Activated naive CD4-positive, alpha-beta T cell treated with anti-CD3 and anti-CD28 coated beads for 36 hours (primary cell): ENCODE measurements around the gene DDX1. TPM values are rescaled to one million over a fixed set of nuclear protein-coding genes. Genes with fewer than 3 reads are reported as not detected.
"Not testable (repeated sequence)": the region's sequence is repeated elsewhere in the genome, so short reads cannot be mapped to it uniquely, and the experiment has no call there.

Source experiments
- CTCF ChIA-PET: fragments of 350-600 bp; sonication (Branson Sonifier 250); formaldehyde crosslinking; loops from one replicate; lab custom pipeline; 2021; ENCODE audit warnings: antibody characterized with exemption; lab: Charles Lee
- DNase-seq: peaks from one replicate; pipeline ENCODE4 v3.0.0-alpha.2; 2020
- H3K27ac Mint-ChIP-seq: one replicate; pipeline ENCODE4 v1.8.0; 2021; ENCODE audit warnings: mild to moderate bottlenecking, mixed read lengths
- H3K27me3 Mint-ChIP-seq: one replicate; pipeline ENCODE4 v1.8.0; 2021; ENCODE audit warnings: low read depth, mixed read lengths
- H3K36me3 Mint-ChIP-seq: one replicate; pipeline ENCODE4 v1.8.0; 2021; ENCODE audit warnings: low read depth, mixed read lengths
- H3K4me1 Mint-ChIP-seq: one replicate; pipeline ENCODE4 v1.8.0; 2021; ENCODE audit warnings: low read depth, mixed read lengths
- H3K4me3 Mint-ChIP-seq: one replicate; pipeline ENCODE4 v1.8.0; 2021; ENCODE audit warnings: mild to moderate bottlenecking, moderate library complexity, mixed read lengths
- H3K9me3 Mint-ChIP-seq: one replicate; pipeline ENCODE4 v1.8.0; 2021; ENCODE audit warnings: mixed read lengths
- intact Hi-C: fragments of 100-400 bp; cut with micrococcal nuclease; formaldehyde crosslinking; loops from one replicate; pipeline ENCODE4 v1.15.1; 2023
- total RNA-seq, 2 experiments: library from RNA; stranded (reverse); gene quantifications; one replicate each; pipeline ENCODE4 v1.2.3, GENCODE V29; 2021

Gene DDX1
- total RNA-seq, 2 experiments from 2014 or later: 61.7 to 64.1 TPM

DNA sequence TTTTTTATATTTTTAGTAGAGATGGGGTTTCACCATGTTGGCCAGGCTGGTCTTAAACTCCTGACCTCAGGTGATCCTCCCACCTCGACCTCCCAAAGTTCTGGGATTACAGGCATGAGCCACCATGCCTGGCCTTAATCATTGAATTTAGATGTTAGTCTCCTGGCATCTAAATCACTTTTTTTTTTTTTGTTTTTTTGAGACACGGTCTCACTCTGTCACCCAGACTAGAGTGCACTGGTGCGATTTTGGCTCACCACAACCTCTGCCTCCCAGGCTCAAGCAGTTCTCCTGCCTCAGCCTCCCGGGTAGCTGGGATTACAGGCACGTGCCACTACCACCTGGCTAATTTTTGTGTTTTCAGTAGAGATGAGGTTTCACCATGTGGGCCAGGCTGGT lies 29.8 kb downstream of the DDX1 start:
- H3K36me3 Mint-ChIP-seq: peaks cover 38% of the 10 kb centered on the region
- intact Hi-C loops, H3K27ac Mint-ChIP-seq, DNase-seq, H3K27me3 Mint-ChIP-seq, H3K4me3 Mint-ChIP-seq, H3K9me3 Mint-ChIP-seq, CTCF ChIA-PET, H3K4me1 Mint-ChIP-seq: not testable (repeated sequence)

DNA sequence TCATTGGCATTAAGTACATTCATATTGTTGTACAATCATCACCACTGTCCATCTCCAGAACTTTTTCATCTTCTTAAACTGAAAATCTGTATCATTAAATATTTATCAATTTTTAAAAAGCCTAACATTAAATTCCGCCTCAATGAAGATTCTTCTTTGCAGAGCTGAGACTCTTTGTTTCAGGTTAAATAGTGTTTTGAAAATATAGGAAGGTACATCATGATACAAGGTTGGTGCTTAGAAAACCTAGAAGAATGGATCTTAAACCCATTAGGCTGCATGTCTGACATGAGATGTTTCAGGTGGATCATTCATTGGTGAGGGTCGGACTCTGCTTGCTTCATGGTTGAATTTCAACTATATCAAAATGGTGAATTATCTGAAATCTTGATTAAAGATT lies 30.5 kb downstream of the DDX1 start:
- intact Hi-C loops: loop anchor here (2.0 kb wide), 1 partner anchor 25 kb away; no protein-coding TSS in a partner anchor
- no peak overlapping the region for H3K27ac Mint-ChIP-seq
- H3K36me3 Mint-ChIP-seq: peaks cover 43% of the 10 kb centered on the region
- H3K4me3 Mint-ChIP-seq: no peak overlapping the region
- no peak for DNase-seq
- H3K4me1 Mint-ChIP-seq: peaks cover 5% of the 10 kb centered on the region
- H3K9me3 Mint-ChIP-seq: peaks cover 4% of the 10 kb centered on the region
- no peaks in the 10 kb centered on the region for H3K27me3 Mint-ChIP-seq
- CTCF ChIA-PET: no interaction called here

DNA sequence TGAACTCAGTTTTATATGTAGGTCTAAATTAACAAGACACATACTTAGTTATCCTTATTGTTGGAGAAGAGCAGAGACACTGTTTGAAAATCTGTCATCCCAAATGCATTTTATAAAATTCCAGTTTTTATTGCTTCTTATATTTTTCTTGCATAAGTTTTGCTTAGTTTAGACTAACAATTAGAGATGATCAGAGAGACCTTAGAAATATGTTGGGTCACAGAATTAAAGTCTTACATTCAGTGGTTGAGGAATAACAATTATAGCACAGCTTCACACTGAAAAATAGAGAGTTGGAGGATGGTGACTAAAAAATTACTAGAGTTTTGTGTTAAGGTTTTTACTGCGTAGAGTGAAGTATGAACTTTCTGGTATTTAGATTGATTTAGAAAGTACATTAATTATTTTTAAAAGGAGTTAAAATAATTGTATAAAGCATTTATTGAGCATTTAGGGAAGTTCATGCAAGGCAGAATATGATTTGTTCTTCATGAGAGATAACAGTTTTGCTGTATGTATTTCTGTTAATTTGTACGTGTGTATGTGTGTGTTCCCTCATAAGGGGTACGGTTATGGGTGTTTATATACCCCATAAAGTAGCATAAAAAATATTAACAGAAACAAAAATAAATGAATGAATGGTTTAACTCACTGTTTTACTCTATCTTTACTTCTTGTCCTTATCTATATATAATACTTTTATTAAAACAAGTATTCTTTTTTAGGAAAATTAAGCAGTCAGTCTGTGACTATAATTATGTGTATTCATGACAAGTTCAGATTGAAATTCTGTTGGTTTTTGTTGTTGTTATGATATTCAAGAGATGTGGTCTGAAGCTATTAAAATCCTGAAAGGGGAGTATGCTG lies 31.2 kb downstream of the DDX1 start:
- Mint-ChIP-seq H3K36me3 (peaks cover 43% of the 10 kb centered on the region), H3K4me1 (peaks cover 5% of the 10 kb centered on the region), H3K9me3 (peaks cover 4% of the 10 kb centered on the region), H3K4me3 (no peak overlapping the region), H3K27ac (no peak overlapping the region), H3K27me3 (no peaks in the 10 kb centered on the region)
- intact Hi-C loops: loop anchor here (2.0 kb wide), 1 partner anchor 26 kb away; no protein-coding TSS in a partner anchor
- DNase-seq: no peak
- CTCF ChIA-PET: no interaction called here

DNA sequence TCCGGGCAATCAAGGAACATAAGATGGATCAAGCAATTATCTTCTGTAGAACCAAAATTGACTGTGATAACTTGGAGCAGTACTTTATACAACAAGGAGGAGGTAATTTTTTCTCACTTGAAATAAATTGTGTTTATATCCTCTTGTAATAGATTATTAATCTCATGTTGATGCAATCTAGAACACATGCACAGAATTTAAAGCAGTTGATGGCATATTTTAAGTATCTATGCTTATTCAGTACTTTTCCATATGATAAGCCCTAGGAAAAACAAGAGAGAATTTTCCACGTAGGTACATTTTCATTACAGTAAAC lies 31.8 kb downstream of the DDX1 start:
- no peak for DNase-seq
- no peak overlapping the region for H3K4me3 Mint-ChIP-seq
- intact Hi-C loops: loop anchor here (2.0 kb wide), 1 partner anchor 27 kb away; no protein-coding TSS in a partner anchor
- no peaks in the 10 kb centered on the region for H3K27me3 Mint-ChIP-seq
- peaks cover 5% of the 10 kb centered on the region for H3K4me1 Mint-ChIP-seq
- CTCF ChIA-PET: no interaction called here
- H3K27ac Mint-ChIP-seq: no peak overlapping the region
- H3K36me3 Mint-ChIP-seq: peaks cover 41% of the 10 kb centered on the region
- H3K9me3 Mint-ChIP-seq: peaks cover 4% of the 10 kb centered on the region

DNA sequence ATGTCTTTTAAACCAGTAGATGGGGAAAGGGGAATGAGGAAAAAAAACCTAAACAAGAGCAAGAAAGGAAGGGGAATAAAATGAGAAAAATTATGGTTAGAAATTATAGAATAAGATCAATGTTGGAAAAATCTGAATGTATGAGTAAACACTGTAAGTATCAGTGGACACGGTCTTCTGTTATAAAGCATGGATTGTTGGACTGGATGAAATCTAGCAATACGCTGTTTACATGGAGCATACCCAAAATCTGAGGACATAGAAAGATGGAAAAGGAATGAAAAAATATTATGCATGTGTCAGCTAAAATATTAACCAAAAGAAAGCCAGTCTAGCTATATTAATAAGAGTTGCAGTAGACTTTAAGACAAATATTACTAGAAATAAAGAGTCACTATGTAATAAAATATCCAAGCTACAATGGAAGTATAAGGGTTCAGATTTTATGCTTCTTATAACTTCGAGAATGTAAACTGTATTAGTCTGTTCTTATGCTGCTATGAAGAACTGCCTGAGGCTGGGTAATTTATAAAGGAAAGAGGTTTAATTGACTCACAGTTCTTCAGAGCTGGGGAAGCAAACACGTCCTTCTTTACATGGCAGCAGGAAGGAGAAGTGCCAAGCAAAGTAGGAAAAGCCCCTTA lies 32.4 kb downstream of the DDX1 start:
- Mint-ChIP-seq H3K4me1 (peaks cover 5% of the 10 kb centered on the region), H3K36me3 (peaks cover 43% of the 10 kb centered on the region), H3K27ac (no peak overlapping the region), H3K4me3 (no peak overlapping the region), H3K9me3 (peaks cover 4% of the 10 kb centered on the region), H3K27me3 (no peaks in the 10 kb centered on the region)
- intact Hi-C loops: loop anchor here (2.0 kb wide), 1 partner anchor 27 kb away; no protein-coding TSS in a partner anchor
- CTCF ChIA-PET: no interaction called here
- DNase-seq: no peak

DNA sequence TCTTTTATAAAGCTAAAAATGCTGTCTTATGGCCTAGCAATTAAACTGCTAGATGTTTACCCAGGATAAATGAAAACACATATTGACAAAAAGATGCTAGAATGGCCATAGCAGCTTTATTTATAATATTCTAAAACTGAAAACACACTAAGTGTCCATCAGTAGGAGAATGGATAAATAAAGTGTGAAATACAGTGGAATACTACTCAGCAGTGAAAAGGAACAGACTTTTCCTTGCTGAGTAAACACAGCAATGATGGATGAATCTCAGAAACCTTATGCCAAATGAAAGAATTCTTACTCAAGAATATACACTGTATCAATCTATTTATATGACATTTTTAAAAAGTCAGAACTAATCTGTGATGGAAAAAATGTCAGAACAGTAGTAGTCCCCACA lies 33.2 kb downstream of the DDX1 start:
- H3K4me1 Mint-ChIP-seq: peaks cover 5% of the 10 kb centered on the region
- no peaks in the 10 kb centered on the region for H3K27me3 Mint-ChIP-seq
- H3K4me3 Mint-ChIP-seq: no peak overlapping the region
- intact Hi-C loops: no loop called here
- peaks cover 39% of the 10 kb centered on the region for H3K36me3 Mint-ChIP-seq
- CTCF ChIA-PET: no interaction called here
- no peak overlapping the region for H3K27ac Mint-ChIP-seq
- DNase-seq: no peak
- H3K9me3 Mint-ChIP-seq: peaks cover 4% of the 10 kb centered on the region

DNA sequence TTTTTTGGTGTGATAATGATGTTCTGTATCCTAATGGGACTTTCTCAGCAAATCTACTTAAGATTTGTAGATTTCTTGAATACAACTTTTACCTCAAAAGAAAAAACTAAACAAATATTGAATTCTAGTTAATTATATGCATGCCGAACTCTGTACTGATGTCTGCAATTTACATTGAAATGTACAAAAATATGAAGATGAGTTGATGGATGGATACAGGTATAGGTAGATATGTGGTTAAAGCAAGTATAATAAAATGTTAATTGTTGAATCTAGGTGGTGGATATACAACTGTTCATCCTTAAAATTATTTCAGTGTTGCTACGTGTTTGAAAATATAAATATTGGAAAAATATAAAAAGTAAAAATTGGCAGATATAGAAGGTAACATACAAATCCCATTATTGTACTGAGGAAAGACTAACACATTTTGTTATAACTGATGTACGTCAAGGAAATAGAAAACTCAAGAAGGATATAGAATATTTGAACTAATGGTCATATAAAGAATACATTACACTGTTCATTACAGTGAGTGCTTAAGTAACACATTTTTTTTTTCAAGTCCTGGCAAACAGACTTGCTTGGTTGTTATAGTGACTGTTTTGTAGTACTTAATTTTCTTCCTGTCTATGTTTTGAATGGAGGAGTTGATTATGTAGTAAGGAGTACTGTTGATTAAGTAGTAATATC lies 33.8 kb downstream of the DDX1 start:
- H3K36me3 Mint-ChIP-seq: peaks cover 43% of the 10 kb centered on the region
- CTCF ChIA-PET: no interaction called here
- intact Hi-C loops: no loop called here

DNA sequence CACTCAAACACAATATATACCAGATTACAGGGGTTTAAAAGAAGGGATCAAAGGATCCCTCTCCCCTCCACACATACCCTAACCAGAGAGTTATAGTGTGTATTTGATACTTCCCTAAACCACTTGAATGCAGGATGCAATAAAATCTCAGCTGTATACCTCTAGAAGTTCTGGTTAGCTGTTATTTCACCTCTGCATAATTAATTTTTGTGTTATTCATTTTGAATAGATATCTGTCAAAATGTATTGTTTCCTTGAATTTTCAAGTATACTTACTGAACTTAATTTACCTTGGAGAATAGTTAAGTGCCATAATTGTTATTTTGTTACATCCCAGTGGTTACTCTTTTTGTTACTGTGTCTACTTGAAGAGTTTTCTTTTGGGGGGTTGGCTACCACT lies 34.5 kb downstream of the DDX1 start:
- Mint-ChIP-seq H3K27ac (no peak overlapping the region), H3K27me3 (no peaks in the 10 kb centered on the region), H3K9me3 (peaks cover 4% of the 10 kb centered on the region), H3K36me3 (peaks cover 42% of the 10 kb centered on the region), H3K4me1 (peaks cover 5% of the 10 kb centered on the region), H3K4me3 (no peak overlapping the region)
- intact Hi-C loops: no loop called here
- DNase-seq: no peak
- CTCF ChIA-PET: no interaction called here

More for the DNA sequence above, 33.8 kb downstream of the DDX1 start:
- peaks cover 5% of the 10 kb centered on the region for H3K4me1 Mint-ChIP-seq
- no peak for DNase-seq
- no peak overlapping the region for H3K27ac Mint-ChIP-seq
- no peak overlapping the region for H3K4me3 Mint-ChIP-seq
- peaks cover 4% of the 10 kb centered on the region for H3K9me3 Mint-ChIP-seq
- no peaks in the 10 kb centered on the region for H3K27me3 Mint-ChIP-seq

DNA sequence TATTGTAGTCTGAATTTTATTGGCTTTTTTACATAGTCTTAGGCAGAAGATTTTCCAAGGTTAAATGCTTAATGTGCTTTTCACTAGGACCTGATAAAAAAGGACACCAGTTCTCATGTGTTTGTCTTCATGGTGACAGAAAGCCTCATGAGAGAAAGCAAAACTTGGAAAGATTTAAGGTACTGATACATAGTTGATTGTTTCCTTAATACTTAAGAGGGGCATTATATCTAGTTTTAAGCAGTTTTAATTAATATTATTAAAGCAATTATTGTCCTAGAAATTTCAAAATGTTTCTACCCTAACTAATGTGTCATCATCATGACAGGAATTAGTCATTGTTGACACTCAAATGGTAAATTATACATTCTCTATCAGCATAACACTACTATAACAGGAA lies 35.3 kb downstream of the DDX1 start:
- Mint-ChIP-seq H3K36me3 (peaks cover 45% of the 10 kb centered on the region), H3K27ac (no peak overlapping the region)

DNA sequence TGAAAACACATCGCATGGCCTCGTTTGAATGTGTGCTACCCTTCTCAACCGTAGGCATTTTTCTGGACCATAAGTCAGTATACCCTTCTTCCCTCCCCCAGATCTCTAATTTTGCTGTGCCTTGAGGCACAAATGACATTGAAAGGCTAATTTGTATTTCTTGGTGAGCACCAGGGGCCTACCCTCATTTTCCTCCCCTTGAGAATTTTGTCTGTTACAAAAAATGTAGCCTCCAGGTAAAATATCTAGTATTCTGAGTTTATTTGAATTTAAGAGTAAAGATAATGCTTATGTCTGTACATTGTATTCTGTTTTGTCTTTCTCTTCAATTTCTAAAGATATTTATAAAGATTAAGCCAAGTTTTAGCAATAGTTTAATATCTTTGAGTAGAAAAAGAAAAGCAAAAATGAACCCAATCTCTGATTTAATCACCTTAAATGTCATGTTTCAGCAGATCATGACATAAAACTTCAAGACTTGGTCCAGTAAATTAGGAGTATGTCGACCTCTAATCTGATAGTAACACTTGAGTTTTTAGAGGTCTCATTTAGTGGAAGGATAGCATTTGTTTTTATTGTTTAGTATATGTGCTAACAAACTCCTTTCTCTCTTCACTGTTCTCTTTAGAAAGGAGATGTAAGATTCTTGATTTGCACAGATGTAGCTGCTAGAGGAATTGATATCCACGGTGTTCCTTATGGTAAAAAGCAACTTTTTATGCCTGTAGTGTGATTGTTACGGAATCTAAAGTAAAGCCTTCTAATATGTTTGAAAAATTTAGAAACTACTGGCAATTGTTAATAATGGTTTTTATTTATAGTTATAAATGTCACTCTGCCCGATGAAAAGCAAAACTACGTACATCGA lies 36.4 kb downstream of the DDX1 start:
- no peak for DNase-seq
- intact Hi-C loops: no loop called here
- Mint-ChIP-seq H3K27ac (no peak overlapping the region), H3K4me3 (no peak overlapping the region), H3K9me3 (peaks cover 4% of the 10 kb centered on the region), H3K27me3 (no peaks in the 10 kb centered on the region), H3K36me3 (peaks cover 50% of the 10 kb centered on the region), H3K4me1 (peaks cover 7% of the 10 kb centered on the region)
- CTCF ChIA-PET: no interaction called here

More for the DNA sequence above, 35.3 kb downstream of the DDX1 start:
- H3K4me3 Mint-ChIP-seq: no peak overlapping the region
- peaks cover 4% of the 10 kb centered on the region for H3K9me3 Mint-ChIP-seq
- intact Hi-C loops: no loop called here
- no peaks in the 10 kb centered on the region for H3K27me3 Mint-ChIP-seq
- CTCF ChIA-PET: no interaction called here
- no peak for DNase-seq
- H3K4me1 Mint-ChIP-seq: peaks cover 5% of the 10 kb centered on the region

DNA sequence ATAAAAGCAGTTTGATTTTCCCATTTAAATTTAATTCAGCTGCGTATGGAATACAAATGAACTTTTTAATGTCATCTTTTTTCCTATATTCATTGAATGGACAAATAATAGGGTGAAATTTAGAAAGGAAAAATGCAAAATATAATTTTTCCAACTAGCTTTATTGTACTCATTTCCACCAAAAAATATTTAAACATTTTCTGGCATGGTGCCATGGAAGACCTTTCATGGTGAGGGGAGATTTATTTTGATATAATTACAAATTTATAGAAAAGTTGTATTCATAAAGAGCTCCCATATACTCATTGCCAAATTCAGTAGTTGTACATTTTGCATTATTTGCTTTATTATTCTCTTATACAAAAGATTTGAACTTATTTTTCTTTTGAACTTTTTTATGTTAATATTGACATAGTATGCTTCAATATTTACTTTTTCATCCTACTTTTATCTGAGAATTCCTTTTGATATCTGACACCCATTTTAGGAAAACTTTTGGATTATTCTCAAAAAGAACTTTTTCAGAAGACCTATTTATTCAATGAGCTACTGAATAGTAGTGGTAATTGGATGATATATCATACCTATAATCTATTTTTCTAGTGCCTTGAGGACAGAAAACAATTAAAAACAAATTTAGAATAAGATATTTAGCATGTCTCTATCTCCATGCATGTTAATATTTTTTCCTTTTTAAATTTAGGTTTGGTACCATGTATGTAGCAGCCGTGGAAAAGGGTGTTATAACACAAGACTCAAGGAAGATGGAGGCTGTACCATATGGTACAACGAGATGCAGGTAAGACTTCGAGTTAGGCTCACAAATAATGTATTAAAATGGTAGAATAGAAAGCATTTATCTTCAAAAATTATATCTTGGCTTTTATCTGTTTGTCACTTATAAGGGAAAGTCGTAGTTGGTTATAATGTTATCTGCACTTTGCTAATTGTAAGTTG lies 37.5 kb downstream of the DDX1 start:
- Mint-ChIP-seq H3K9me3 (no peaks in the 10 kb centered on the region), H3K4me1 (peaks cover 9% of the 10 kb centered on the region), H3K4me3 (no peak overlapping the region), H3K36me3 (peaks cover 43% of the 10 kb centered on the region), H3K27ac (no peak overlapping the region), H3K27me3 (no peaks in the 10 kb centered on the region)
- intact Hi-C loops: no loop called here
- CTCF ChIA-PET: no interaction called here
- no peak for DNase-seq
